Astrocyte (in vitro differentiated cells and primary cell): ENCODE data around the gene CLEC4G. TPM values are rescaled to one million over a fixed set of nuclear protein-coding genes. Genes with fewer than 3 reads are reported as not detected.

Source experiments
- DNase-seq: peaks from one replicate; pipeline ENCODE4 v3.0.0-alpha.2; 2010; ENCODE audit warnings: low read depth
- FAIRE-seq: peaks from 2 replicates; lab custom pipeline; 2011; peaks lifted over from hg19 to GRCh38; lab: Jason Lieb, UNC
- H2AFZ ChIP-seq: 2 replicates; pipeline ENCODE4 v1.6.0; 2012; ENCODE audit warnings: low read depth, low read length, inconsistent platforms
- H3K27ac ChIP-seq: 2 replicates; pipeline ENCODE4 v1.5.1; 2011; ENCODE audit warnings: low read depth, low read length, inconsistent platforms
- H3K27me3 ChIP-seq: 2 replicates; pipeline ENCODE4 v1.6.0; 2011; ENCODE audit warnings: low read length, inconsistent platforms; ENCODE audit not compliant: insufficient read depth
- H3K36me3 ChIP-seq: 2 replicates; pipeline ENCODE4 v1.5.1; 2011; ENCODE audit warnings: low read length, inconsistent platforms; ENCODE audit not compliant: insufficient read depth
- H3K4me1 ChIP-seq: 2 replicates; pipeline ENCODE4 v1.5.1; 2011; ENCODE audit warnings: low read length, inconsistent platforms; ENCODE audit not compliant: insufficient read depth
- H3K4me2 ChIP-seq: 2 replicates; pipeline ENCODE4 v1.6.0; 2012; ENCODE audit warnings: low read length, inconsistent platforms
- H3K4me3 ChIP-seq: 2 replicates; pipeline ENCODE4 v1.5.1; 2011; ENCODE audit warnings: low read depth, mild to moderate bottlenecking, low read length, inconsistent platforms; ENCODE audit not compliant: insufficient read depth
- H3K79me2 ChIP-seq: 2 replicates; pipeline ENCODE4 v1.6.0; 2012; ENCODE audit warnings: mild to moderate bottlenecking, low read length, inconsistent platforms; ENCODE audit not compliant: insufficient read depth
- H3K9ac ChIP-seq: 2 replicates; pipeline ENCODE4 v1.6.0; 2012; ENCODE audit warnings: mild to moderate bottlenecking, low read length, inconsistent platforms
- H3K9me3 ChIP-seq: 2 replicates; pipeline ENCODE4 v1.5.1; 2012; ENCODE audit warnings: low read depth, mild to moderate bottlenecking, low read length, inconsistent platforms; ENCODE audit not compliant: insufficient read depth
- H4K20me1 ChIP-seq: 2 replicates; pipeline ENCODE4 v1.6.0; 2012; ENCODE audit warnings: low read length, inconsistent platforms; ENCODE audit not compliant: insufficient read depth
- H3K27ac Mint-ChIP-seq: one replicate; pipeline ENCODE4 v1.8.0; 2021; ENCODE audit warnings: mild to moderate bottlenecking, mixed read lengths; ENCODE audit not compliant: unreplicated experiment
- H3K27me3 Mint-ChIP-seq: one replicate; pipeline ENCODE4 v1.8.0; 2021; ENCODE audit warnings: low read depth, mixed read lengths; ENCODE audit not compliant: unreplicated experiment
- H3K36me3 Mint-ChIP-seq: one replicate; pipeline ENCODE4 v1.8.0; 2021; ENCODE audit warnings: low read depth, mixed read lengths; ENCODE audit not compliant: unreplicated experiment
- H3K4me1 Mint-ChIP-seq: one replicate; pipeline ENCODE4 v1.8.0; 2021; ENCODE audit warnings: low read depth, mixed read lengths; ENCODE audit not compliant: unreplicated experiment
- H3K4me3 Mint-ChIP-seq: one replicate; pipeline ENCODE4 v1.8.0; 2021; ENCODE audit warnings: mild to moderate bottlenecking, moderate library complexity, mixed read lengths; ENCODE audit not compliant: unreplicated experiment
- H3K9me3 Mint-ChIP-seq: one replicate; pipeline ENCODE4 v1.8.0; 2021; ENCODE audit warnings: mild to moderate bottlenecking, mixed read lengths; ENCODE audit not compliant: unreplicated experiment
- CTCF ChIP-seq: IDR thresholded peaks from 2 replicates; pipeline ENCODE4 v1.5.1; 2011; ENCODE audit warnings: low read depth, mild to moderate bottlenecking, inconsistent platforms, low read length, moderate library complexity; ENCODE audit not compliant: insufficient read depth
- EZH2 ChIP-seq: IDR thresholded peaks from 2 replicates; pipeline ENCODE4 v1.6.1; 2012; ENCODE audit warnings: mild to moderate bottlenecking, low read length, inconsistent platforms; ENCODE audit not compliant: insufficient read depth
- total RNA-seq: library from RNA; stranded (reverse); gene quantifications from 2 replicates; pipeline ENCODE4 v1.2.1, GENCODE V29; 2021

Gene CLEC4G
- total RNA-seq, 1 donor from 2014 or later: not detected

- Mint-ChIP-seq H3K4me1 (no peaks in the 10 kb centered on the region), H3K27ac (no peak overlapping the region), H3K9me3 (peaks cover 3% of the 10 kb centered on the region), H3K36me3 (peaks cover 3% of the 10 kb centered on the region), H3K4me3 (no peak overlapping the region), H3K27me3 (peaks cover 64% of the 10 kb centered on the region)
- Histone ChIP-seq H4K20me1 (no peaks in the 10 kb centered on the region), H3K36me3 (no peaks in the 10 kb centered on the region), H3K9ac (no peak overlapping the region), H3K79me2 (no peaks in the 10 kb centered on the region), H3K4me1 (no peaks in the 10 kb centered on the region), H3K9me3 (no peaks in the 10 kb centered on the region), H3K4me2 (no peak overlapping the region), H3K27me3 (peaks cover 2% of the 10 kb centered on the region), H3K27ac (no peak overlapping the region), H3K4me3 (no peak overlapping the region), H2AFZ (no peak overlapping the region)
- TF ChIP-seq CTCF: no peak
- TF ChIP-seq EZH2: no peak
- FAIRE-seq (no peak), DNase-seq (no peak)
These were observed 11.5 kb upstream of the CLEC4G start for GRCh38 chr19:7743425-7743841.

GRCh38 chr19:7742991-7743390 is 11.1 kb upstream of the CLEC4G start:
- Histone ChIP-seq H3K36me3 (no peaks in the 10 kb centered on the region), H3K79me2 (no peaks in the 10 kb centered on the region), H4K20me1 (no peaks in the 10 kb centered on the region), H3K9ac (no peak overlapping the region), H3K9me3 (no peaks in the 10 kb centered on the region), H3K27ac (no peak overlapping the region), H3K4me1 (no peaks in the 10 kb centered on the region), H2AFZ (no peak overlapping the region), H3K4me2 (no peak overlapping the region), H3K27me3 (peaks cover 2% of the 10 kb centered on the region), H3K4me3 (no peak overlapping the region)
- Mint-ChIP-seq H3K4me3 (no peak overlapping the region), H3K27me3 (peaks cover 63% of the 10 kb centered on the region), H3K27ac (no peak overlapping the region), H3K36me3 (no peaks in the 10 kb centered on the region), H3K9me3 (peaks cover 3% of the 10 kb centered on the region), H3K4me1 (no peaks in the 10 kb centered on the region)
- TF ChIP-seq CTCF (no peak), EZH2 (no peak)
- FAIRE-seq (no peak), DNase-seq (no peak)

GRCh38 chr19:7742575-7742974 is 10.7 kb upstream of the CLEC4G start:
- no peaks in the 10 kb centered on the region for H3K4me1 Mint-ChIP-seq
- no peak overlapping the region for H3K9ac ChIP-seq
- no peaks in the 10 kb centered on the region for H3K36me3 ChIP-seq
- H3K36me3 Mint-ChIP-seq: no peaks in the 10 kb centered on the region
- H3K4me3 Mint-ChIP-seq: no peak overlapping the region
- H3K4me1 ChIP-seq: no peaks in the 10 kb centered on the region
- H3K9me3 ChIP-seq: no peaks in the 10 kb centered on the region
- no peak overlapping the region for H3K27ac ChIP-seq
- H4K20me1 ChIP-seq: no peaks in the 10 kb centered on the region
- peaks cover 65% of the 10 kb centered on the region for H3K27me3 Mint-ChIP-seq
- peaks cover 2% of the 10 kb centered on the region for H3K27me3 ChIP-seq
- DNase-seq (no peak), FAIRE-seq (no peak)
- no peak overlapping the region for H3K4me3 ChIP-seq
- no peaks in the 10 kb centered on the region for H3K79me2 ChIP-seq
- H3K9me3 Mint-ChIP-seq: peaks cover 3% of the 10 kb centered on the region
- no peak overlapping the region for H2AFZ ChIP-seq
- H3K4me2 ChIP-seq: no peak overlapping the region
- TF ChIP-seq EZH2 (no peak), CTCF (no peak)
- H3K27ac Mint-ChIP-seq: no peak overlapping the region
